Neutrophil (primary cell): ENCODE data around the gene ACBD6.
A peak's percentile ranks its signal among the peaks of the same experiment; 100 is the strongest.
"Not testable (repeated sequence)": the region's sequence is repeated elsewhere in the genome, so short reads cannot be mapped to it uniquely, and the experiment has no call there.

Source experiments
- H3K27ac ChIP-seq: fragments of 200-600 bp; sonication (generic); 2 replicates; pipeline ENCODE4 v1.5.1; 2016; ENCODE audit warnings: mild to moderate bottlenecking, moderate library complexity
- H3K27me3 ChIP-seq: fragments of 200-600 bp; sonication (generic); 2 replicates; pipeline ENCODE4 v1.6.0; 2016; ENCODE audit warnings: mild to moderate bottlenecking
- H3K36me3 ChIP-seq: fragments of 200-600 bp; sonication (generic); 2 replicates; pipeline ENCODE4 v1.5.1; 2017
- H3K4me1 ChIP-seq, 2 experiments: fragments of 200-600 bp in 1 of 2; sonication (generic) in 1 of 2; 1 replicate in 1 of 2; 2 replicates in 1 of 2; pipeline versions ENCODE4 v1.5.1 to v1.6.1; 2013 to 2016; ENCODE audit warnings: low read depth in 1 of 2, low read length in 1 of 2, mild to moderate bottlenecking in 1 of 2, moderate library complexity in 1 of 2; ENCODE audit not compliant: control insufficient read depth in 1 of 2, insufficient read depth in 1 of 2
- H3K4me3 ChIP-seq, 2 experiments: fragments of 200-600 bp in 1 of 2; sonication (generic) in 1 of 2; 1 replicate in 1 of 2; 2 replicates in 1 of 2; pipeline ENCODE4 v1.5.1; 2013 to 2016; ENCODE audit warnings: low read depth in 1 of 2, low read length in 1 of 2, mild to moderate bottlenecking in 1 of 2, moderate library complexity in 1 of 2
- H3K9me3 ChIP-seq: fragments of 200-600 bp; sonication (generic); 2 replicates; pipeline ENCODE4 v1.5.1; 2016
- TF ChIP-seq, protein P1 (sequence below): fragments of 200-600 bp; sonication (generic); IDR thresholded peaks from 2 replicates; pipeline ENCODE4 v1.5.1; 2016; ENCODE audit warnings: antibody characterized with exemption

Gene ACBD6

DNA sequence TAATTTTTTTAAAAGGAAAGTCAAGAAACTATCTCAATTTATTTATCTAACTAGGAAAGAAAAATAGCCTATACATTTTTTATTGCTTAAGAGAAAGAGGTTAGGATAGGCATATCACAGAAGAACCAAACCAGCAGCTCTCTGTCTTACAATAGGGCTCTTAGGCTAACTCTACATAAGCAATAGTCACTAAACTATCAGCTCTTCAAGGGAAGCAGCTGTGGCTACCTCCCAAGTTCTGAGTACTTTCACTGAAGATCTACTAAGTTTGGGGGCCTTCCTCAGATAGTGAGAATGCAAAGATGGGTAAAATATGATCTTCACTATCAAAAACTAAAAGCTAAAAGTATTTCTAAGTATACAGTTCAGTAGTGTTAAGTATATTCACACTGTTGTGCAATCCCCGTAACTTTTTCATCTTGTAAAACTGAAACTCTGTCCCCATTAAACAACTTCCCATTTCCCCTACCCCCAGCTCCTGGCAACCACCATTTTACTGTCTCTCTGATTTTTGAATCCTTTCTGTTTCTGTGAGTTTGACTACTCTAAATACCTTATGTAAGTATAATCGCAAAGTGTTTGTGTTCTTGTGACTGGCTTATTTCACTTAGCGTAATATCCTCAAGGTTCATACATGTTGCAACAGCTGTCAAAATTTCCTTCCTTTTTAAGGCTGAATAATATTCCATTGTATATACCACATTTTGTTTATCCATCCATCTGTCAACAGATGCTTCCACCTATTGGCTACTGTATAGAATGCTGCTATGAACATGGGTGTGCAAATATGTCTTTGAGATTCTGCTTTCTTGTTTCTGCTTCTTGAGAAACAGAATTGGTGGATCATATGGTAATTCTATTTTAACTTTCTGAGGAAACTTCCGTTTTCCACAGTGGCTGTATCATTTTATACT lies 73.3 kb downstream of the ACBD6 start:
- Histone ChIP-seq H3K27me3 (no peaks in the 10 kb centered on the region), H3K4me1 (peaks cover 23 to 26% of the 10 kb centered on the region in 2 experiments), H3K4me3 (peak overlapping the region; percentile 48 to 62), H3K9me3 (no peaks in the 10 kb centered on the region), H3K27ac (peak overlapping the region; percentile 88), H3K36me3 (no peaks in the 10 kb centered on the region)
- TF ChIP-seq, protein P1, sequence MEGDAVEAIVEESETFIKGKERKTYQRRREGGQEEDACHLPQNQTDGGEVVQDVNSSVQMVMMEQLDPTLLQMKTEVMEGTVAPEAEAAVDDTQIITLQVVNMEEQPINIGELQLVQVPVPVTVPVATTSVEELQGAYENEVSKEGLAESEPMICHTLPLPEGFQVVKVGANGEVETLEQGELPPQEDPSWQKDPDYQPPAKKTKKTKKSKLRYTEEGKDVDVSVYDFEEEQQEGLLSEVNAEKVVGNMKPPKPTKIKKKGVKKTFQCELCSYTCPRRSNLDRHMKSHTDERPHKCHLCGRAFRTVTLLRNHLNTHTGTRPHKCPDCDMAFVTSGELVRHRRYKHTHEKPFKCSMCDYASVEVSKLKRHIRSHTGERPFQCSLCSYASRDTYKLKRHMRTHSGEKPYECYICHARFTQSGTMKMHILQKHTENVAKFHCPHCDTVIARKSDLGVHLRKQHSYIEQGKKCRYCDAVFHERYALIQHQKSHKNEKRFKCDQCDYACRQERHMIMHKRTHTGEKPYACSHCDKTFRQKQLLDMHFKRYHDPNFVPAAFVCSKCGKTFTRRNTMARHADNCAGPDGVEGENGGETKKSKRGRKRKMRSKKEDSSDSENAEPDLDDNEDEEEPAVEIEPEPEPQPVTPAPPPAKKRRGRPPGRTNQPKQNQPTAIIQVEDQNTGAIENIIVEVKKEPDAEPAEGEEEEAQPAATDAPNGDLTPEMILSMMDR, result peak; percentile 63

GRCh38 chr1:180425952-180426351 lies 76.4 kb downstream of the ACBD6 start:
- Histone ChIP-seq H3K4me3 (no peak overlapping the region), H3K36me3 (no peaks in the 10 kb centered on the region), H3K9me3 (no peaks in the 10 kb centered on the region), H3K27ac (no peak overlapping the region), H3K4me1 (peaks cover 23 to 26% of the 10 kb centered on the region in 2 experiments), H3K27me3 (no peaks in the 10 kb centered on the region)
- TF ChIP-seq, protein P1, result no peak

- H3K27me3 ChIP-seq, result no peaks in the 10 kb centered on the region
- no peak overlapping the region for H3K4me3 ChIP-seq
- no peak overlapping the region for H3K27ac ChIP-seq
- peaks cover 19 to 24% of the 10 kb centered on the region in 2 experiments for H3K4me1 ChIP-seq
- H3K9me3 ChIP-seq, result no peaks in the 10 kb centered on the region
- H3K36me3 ChIP-seq, result no peaks in the 10 kb centered on the region
- TF ChIP-seq, protein P1, result no peak
These were observed 77.4 kb downstream of the ACBD6 start for GRCh38 chr1:180424848-180425457.

GRCh38 chr1:180421614-180422013 lies 80.8 kb downstream of the ACBD6 start:
- Histone ChIP-seq H3K9me3 (no peaks in the 10 kb centered on the region), H3K27me3 (no peaks in the 10 kb centered on the region), H3K4me1 (no peaks in the 10 kb centered on the region), H3K36me3 (no peaks in the 10 kb centered on the region), H3K4me3 (no peak overlapping the region), H3K27ac (no peak overlapping the region)
- TF ChIP-seq, protein P1, result no peak

- not testable (repeated sequence) for H3K4me1 ChIP-seq, H3K9me3 ChIP-seq, H3K36me3 ChIP-seq, H3K27ac ChIP-seq, H3K4me3 ChIP-seq, H3K27me3 ChIP-seq
These were observed 81.2 kb downstream of the ACBD6 start for GRCh38 chr1:180421145-180421544.
